Fibroblast of skin of right quadriceps (primary cell): ENCODE results near the gene ARHGAP5.

ENCODE experiments used
- DNase-seq: peaks from one replicate; pipeline ENCODE4 v3.0.0-alpha.2; 2013

The ARHGAP5 gene

DNA sequence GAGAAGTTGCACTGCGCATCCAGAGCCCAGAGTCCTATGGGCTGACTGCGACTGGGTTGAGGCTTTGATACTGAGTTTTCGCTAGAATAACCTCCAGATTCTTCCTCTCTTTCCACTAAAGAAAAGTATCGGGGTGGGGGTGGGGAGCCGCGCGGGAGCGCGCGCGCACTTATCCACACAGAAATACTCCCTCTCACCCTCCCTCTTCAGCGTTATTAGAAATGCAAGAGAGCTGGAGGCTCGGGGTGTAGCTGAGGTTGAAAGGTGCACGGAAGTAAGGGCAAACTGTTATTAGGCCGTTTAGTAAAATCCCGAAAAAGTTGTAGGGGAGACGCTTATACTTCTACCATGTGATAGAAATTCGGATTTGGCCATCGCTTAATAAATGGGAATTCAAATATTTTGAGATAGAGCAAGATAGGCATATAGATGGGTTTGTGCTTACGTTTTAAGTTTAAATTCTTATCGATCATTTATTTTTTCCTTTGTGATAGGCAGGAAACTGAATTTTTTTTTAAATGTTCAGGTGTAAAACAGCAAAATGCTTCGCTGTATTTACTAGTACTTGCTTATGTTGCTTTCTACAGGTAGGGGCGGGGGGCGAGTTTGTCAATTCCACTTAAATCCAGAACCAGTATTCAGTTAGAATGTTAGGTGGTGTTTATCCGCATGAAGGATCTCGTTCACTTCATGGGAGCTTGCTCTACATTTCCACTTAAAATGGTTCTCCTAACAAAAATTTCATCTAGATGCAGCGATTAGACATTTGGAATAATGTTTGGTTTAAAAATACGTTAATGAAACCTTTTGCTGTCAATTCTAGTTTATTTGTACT, 1.1 kb downstream of the ARHGAP5 start:
- DNase-seq: peak; percentile 31

- DNase-seq: peak; percentile 9
Observed at GRCh38 chr14:32078858-32079216, 1.7 kb downstream of the ARHGAP5 start.

DNA sequence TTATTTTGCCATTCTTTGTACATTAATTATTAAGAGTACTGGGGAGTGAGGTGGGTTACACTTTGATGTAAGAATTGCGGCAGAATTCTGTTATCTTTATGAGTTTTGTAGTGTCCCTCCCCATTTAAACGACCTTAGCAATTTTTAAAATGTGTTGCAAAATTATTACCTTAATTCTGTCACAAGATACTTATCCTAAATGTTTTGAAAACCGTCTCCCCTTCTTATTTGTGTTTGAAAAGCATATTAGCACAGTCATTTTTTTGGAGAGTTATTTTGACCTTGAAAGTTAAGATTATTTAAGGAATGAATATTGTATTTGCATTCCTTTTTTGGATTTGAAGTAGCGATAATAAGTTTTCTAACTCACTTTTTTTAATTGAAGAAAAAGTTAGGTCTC, 2.2 kb downstream of the ARHGAP5 start:
- DNase-seq: no peak

DNA sequence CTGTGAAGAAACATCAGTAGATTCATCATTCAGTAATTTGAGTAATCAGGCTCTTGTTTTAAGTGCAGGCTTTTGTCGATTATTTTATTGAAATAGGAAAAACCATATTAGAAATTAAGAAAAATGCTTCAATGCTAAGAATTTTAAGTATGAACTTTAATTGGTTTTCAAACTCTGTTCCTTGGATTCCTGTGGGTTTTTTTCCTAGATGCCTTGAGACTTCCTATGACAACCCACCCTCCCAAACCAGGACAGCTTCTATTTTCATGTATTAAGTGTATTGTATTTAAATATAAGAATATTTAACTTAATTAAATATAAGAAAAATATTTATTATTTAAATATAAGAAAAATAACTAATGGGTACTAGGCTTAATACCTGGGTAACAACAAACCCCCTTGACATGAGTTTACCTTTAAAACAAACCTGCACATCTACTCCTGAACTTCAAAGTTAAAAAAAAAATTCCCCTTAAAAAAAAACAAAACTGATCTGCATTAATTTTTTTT, 3.0 kb downstream of the ARHGAP5 start:
- DNase-seq: peak; percentile 42

GRCh38 chr14:32081901-32082300, 4.8 kb downstream of the ARHGAP5 start:
- no peak for DNase-seq

DNA sequence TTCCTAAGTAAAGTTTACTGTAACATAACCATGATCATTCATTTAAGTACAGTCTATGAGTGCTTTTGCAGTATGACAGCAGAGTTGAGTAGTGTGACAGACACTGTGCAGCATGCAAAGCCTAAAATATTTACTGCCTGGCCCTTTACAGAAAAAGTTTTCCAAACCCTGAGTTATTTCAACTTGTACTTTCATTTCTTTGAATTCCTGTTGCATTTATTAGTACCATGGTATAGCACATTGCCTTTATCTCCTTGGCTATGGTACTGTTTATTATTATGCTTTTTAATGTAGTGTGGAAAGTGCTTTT, 6.2 kb downstream of the ARHGAP5 start:
- no peak for DNase-seq

- no peak for DNase-seq
Observed at GRCh38 chr14:32083789-32084188, 6.7 kb downstream of the ARHGAP5 start.

DNA sequence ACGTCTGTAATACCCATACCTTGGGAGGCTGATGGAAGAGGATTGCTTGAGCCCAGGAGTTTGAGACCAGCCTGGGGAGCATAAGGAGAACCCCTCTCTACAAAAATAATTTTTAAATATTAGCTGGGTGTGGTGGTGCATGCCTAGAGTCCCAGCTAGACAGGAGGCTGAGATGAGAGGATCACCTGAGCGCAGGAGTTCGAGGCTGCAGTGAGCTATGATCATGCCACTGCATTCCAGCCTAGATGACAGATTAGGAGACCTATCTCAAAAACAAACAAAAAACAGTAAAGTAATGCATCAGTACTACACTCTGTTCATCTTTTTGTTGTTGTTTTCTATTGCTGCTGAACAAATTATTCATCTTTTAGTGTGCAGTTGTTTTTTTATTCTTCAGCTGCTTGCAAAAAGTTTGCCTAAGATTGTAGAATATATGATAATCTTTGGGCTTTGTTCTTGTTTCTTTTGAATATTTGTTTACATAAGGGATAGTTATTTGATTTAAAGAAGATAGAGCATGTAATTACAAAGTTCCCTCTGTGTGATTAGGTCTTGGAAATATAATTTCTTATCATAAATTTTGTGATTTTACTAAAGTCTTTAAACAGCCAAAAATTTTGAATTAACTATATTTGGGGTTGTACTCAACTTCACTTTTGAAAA, 8.2 kb downstream of the ARHGAP5 start:
- no peak for DNase-seq

DNA sequence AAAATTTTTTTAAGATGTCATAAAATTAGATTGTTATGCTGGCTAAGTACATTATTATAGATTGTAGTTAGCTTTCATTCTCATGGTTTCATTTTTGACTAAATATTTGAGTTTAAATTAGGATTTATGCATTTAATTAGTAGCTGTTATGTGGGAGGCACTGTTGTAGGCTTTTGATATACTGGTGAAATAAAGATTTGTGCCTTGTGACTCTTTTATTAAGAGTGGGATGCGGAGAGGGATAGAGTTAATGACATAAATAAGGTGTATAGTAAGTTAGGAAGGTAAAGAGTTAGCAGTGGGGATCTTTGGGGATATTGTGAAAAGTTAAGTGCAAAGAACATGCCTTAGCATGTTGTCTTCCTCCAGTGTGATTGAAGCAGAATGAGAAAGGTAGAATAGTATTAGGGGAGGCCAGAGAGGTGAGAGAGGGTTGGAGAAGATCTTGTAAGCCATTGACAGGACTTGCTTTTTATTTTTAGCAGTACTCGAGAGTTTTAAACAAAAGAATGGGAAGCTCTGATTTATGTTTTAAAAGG, 8.8 kb downstream of the ARHGAP5 start:
- DNase-seq: no peak

- peak; percentile 81 for DNase-seq
Observed at GRCh38 chr14:32087173-32087861, 10.2 kb downstream of the ARHGAP5 start.

DNA sequence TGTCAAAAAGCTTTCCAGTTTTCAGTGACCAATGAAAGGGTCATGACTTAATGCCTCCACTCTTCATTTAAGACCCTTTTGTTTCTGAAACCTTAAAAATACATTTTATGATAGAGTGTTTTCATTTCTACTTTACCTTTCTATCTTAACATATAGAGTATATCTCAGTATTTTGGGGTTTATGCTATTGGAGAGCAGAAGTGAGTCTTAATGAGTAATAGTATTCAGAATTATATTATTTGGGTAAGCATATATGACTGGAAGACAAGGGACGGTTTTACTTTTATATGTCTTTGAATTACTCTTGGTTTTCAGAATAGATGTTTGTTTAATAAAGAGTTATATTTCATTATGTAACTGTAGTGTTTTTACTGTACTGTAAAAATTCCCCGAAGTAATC, 10.8 kb downstream of the ARHGAP5 start:
- DNase-seq: no peak

- DNase-seq: no peak
Observed at GRCh38 chr14:32090686-32091085, 13.6 kb downstream of the ARHGAP5 start.

- DNase-seq: no peak
Observed at GRCh38 chr14:32099473-32099872, 22.4 kb downstream of the ARHGAP5 start.

- DNase-seq: no peak
Observed at GRCh38 chr14:32100175-32100574, 23.1 kb downstream of the ARHGAP5 start.

DNA sequence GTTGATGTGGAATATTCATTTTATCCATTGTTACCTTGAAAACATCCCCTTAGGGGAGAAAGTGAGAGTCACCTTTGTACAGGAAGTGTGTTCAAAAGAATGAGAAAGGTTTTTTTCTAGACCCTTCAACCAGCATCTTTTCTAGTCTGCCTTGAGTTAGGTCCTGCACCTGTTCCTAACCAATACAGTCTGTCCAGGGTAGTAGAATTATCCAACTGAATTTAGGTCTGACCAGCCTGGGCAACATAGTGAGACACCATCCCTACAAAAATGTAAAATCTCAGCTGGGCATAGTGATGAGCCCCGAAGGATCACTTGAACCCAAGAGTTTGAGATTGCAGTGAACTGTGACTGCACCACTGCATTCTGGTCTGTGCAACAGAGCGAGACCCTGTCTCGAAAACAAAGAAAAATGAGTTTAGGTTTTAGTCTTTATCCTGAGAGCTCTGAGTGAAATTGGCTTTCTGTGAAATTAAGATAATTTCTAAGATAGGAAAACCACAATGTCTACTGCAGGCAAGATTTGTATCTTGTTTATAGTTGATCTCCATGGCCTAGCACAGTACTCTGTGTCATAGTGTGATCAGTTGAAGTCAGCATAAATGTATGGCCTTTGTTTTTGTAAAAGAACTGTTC, 25.2 kb downstream of the ARHGAP5 start:
- peak; percentile 9 for DNase-seq

DNA sequence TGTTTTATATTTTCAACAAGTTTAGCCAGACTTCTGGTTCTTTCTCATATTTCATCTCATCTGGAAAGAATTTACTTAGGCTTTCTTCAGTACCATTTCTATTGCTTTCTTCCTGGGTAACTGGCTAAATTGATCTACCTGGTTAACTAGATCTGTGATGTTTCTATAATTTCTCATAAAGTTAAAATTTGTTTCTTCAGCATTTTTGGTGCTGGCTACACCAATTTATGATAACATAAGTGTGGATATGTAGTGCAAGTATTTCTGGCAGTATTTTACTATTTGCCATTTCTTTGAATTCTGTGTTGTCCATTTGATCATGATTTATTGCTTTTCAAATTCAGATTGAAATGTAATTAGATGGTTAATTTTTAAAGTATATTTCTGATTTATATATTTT, 25.9 kb downstream of the ARHGAP5 start:
- DNase-seq: no peak

DNA sequence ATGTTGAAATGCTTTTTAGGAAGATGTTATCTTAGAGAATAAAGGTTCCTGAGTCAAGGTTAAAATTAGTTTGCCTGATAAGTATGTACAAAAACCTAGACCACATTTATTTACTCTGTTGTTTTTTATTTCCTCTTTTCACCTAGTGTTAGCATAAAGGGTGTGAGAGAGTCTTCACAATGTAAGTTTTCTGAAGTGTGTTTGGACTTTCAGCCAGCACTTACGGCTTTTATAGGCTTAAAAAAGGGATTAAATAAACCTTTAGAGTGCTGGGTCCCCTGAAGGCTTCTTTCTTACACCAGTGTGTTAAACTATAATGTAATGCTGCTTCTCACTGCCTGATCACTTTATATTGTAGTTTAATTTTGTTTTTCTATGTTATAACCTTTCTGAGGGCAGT, 27.2 kb downstream of the ARHGAP5 start:
- no peak for DNase-seq

- no peak for DNase-seq
Observed at GRCh38 chr14:32104803-32105202, 27.7 kb downstream of the ARHGAP5 start.

- DNase-seq: peak; percentile 88
Observed at GRCh38 chr14:32109676-32110547, 32.8 kb downstream of the ARHGAP5 start.

DNA sequence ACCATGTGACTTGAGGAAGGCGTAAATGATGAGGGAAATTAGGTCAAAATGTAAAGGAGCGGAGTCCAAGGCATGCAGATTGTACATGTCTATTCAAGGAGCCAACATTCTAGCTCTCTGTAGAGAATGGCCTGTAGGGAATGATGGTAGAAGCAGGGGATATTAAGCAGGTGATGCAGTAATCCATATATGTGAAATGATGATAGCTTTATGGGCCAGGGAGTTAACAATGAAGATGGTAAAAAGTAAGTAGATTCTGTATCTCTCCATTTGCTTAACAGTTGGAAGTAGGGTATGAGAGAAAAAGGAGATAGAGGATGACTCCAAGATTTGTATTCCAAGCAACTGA, 33.4 kb downstream of the ARHGAP5 start:
- DNase-seq: no peak

DNA sequence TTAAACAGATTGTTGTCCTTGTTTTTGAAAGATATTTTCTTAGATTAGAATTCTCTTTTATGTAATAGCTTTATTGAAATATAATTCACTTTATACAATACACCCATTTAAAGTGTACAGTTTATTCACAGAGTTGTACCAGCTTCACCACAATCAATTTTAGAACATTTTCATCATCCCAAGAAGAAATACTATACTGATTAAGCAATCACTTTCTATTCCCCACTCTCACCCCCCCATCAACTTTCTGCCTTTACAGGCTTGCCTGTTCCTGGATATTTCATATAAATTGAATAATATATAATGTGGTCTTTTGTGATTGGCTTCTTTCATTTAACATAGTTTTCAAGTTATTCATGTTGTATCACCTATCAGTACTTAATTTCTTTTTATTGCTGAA, 44.4 kb downstream of the ARHGAP5 start:
- no peak for DNase-seq

DNA sequence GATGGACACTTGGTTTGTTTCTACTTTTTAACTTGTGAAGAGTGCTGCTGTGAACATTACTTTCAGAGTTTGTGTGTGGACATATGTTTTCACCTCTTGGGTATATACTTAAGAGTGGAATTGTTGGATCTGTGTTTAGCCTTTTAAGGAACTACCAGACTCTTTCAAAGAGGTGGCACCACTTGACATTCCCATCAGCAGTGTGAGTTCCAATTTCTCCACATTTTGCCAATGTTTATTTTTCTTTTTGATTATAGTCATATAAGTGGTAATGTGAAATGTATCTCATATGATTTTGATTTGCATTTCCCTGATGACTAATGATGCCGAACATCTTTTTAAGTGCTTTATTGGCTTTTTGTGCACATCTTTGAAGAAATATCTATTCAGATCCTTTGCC, 44.8 kb downstream of the ARHGAP5 start:
- peak; percentile 54 for DNase-seq
